NB4 (cell line): Measurements from ENCODE around the gene GRB10.
"Not testable (repeated sequence)": the region's sequence is repeated elsewhere in the genome, so short reads cannot be mapped to it uniquely, and the experiment has no call there.

Experiments used
- DNase-seq: peaks from one replicate; pipeline ENCODE4 v3.0.0; 2010; ENCODE audit warnings: low read depth
- H3K4me3 ChIP-seq: one replicate; pipeline ENCODE4 v1.5.1; 2011; ENCODE audit warnings: mild to moderate bottlenecking, low read depth, low read length, moderate library complexity
- CTCF ChIP-seq: IDR thresholded peaks from one replicate; pipeline ENCODE4 v1.5.1; 2012; ENCODE audit warnings: low read depth, low read length
- MAX ChIP-seq: IDR thresholded peaks from 2 replicates; pipeline ENCODE4 v1.6.1; 2011; ENCODE audit warnings: low read depth, low read length
- MYC ChIP-seq: IDR thresholded peaks from 2 replicates; pipeline ENCODE4 v1.6.1; 2011; ENCODE audit warnings: low read depth, low read length
- POLR2A ChIP-seq: IDR thresholded peaks from 2 replicates; pipeline ENCODE4 v1.6.1; 2011; ENCODE audit warnings: mild to moderate bottlenecking; ENCODE audit not compliant: insufficient read length; ENCODE audit errors: extremely low read depth

Gene GRB10

GRCh38 chr7:50780436-50780835 is 2.3 kb downstream of the GRB10 start:
- TF ChIP-seq POLR2A (no peak), MYC (no peak), MAX (no peak), CTCF (no peak)
- no peak overlapping the region for H3K4me3 ChIP-seq
- no peak for DNase-seq

- TF ChIP-seq CTCF (no peak), MYC (no peak), MAX (no peak), POLR2A (no peak)
- DNase-seq, result no peak
- H3K4me3 ChIP-seq, result no peak overlapping the region
These were observed 3.3 kb downstream of the GRB10 start for GRCh38 chr7:50779427-50779826.

- H3K4me3 ChIP-seq, result no peak overlapping the region
- TF ChIP-seq POLR2A, result no peak
- TF ChIP-seq MYC, result no peak
- TF ChIP-seq MAX, result no peak
- no peak for TF ChIP-seq CTCF
- DNase-seq, result no peak
These were observed 4.5 kb downstream of the GRB10 start for GRCh38 chr7:50778189-50778588.

DNA sequence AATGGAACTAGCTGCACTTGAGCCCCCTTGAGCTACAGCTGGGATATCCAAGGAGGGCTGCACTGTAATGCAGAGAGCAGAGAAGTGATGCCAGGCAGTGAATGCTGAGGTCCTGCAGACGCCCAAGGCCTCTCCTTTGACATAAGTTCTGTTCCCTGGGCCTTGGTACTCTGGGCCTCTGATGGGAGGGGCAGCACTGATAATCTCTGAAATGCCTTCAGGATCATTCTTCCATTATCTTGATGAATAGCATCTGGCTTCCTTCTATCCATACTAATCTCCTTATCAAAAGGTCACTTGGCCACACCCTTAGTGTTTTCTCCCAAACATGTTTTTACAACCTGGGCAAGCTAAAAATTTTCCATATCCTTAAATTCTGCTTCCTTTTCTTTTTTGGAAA is 6.9 kb downstream of the GRB10 start:
- no peak for TF ChIP-seq POLR2A
- no peak for TF ChIP-seq CTCF
- TF ChIP-seq MYC, result no peak
- no peak for TF ChIP-seq MAX
- no peak for DNase-seq
- H3K4me3 ChIP-seq, result no peak overlapping the region

DNA sequence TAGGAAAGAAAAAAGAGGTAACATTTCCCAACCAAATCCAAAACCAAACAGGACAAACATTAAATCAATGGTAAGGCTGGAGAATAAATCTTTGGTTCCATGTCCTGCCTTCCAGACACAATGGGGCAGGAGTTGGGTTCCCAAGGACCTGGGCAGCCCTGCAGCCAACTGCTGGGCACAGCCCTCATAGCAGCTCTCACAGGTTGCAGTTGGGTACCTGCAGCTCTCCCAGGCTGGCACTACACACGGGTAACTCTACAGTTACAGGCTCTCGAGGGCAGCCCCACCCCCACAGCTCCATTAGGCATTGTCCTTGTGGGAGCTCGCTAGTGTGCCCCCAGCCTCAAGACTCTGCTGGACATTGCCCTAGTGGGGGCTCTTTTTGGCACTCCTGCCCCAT is 7.5 kb downstream of the GRB10 start:
- TF ChIP-seq MYC (no peak), POLR2A (no peak), CTCF (no peak), MAX (no peak)
- no peak for DNase-seq

GRCh38 chr7:50774319-50774718 is 8.4 kb downstream of the GRB10 start:
- TF ChIP-seq MYC (no peak), CTCF (peak; percentile 14)
- DNase-seq, result peak; percentile 37

More for the DNA sequence above, 7.5 kb downstream of the GRB10 start:
- H3K4me3 ChIP-seq, result no peak overlapping the region

DNA sequence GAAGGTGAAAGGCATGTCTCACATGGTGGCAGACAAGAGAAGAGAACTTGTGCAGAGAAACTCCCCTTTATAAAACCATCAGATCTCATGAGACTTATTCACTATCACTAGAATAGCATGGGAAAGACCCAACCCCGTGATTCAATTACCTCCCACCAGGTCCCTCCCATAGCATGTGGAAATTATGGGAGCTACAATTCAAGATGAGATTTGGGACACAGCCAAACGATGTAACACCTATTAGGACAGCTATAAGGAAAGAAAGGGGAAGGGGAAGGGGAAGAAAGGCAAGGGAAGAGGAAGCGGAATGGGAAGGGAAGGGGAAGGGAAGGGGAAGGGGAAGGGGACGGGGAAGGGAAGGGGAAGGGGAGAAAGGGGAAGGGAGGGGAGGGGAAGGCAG is 9.6 kb downstream of the GRB10 start:
- not testable (repeated sequence) for H3K4me3 ChIP-seq, DNase-seq

More at GRCh38 chr7:50774319-50774718, 8.4 kb downstream of the GRB10 start:
- no peak overlapping the region for H3K4me3 ChIP-seq
